KG1 (cell line): ENCODE data around the gene DSN1.
"Not testable (repeated sequence)": the region's sequence is repeated elsewhere in the genome, so short reads cannot be mapped to it uniquely, and the experiment has no call there.

Experiments used
- DNase-seq: peaks from one replicate; lab custom pipeline; 2025; lab: John Stamatoyannopoulos, UW

Gene DSN1, protein sequence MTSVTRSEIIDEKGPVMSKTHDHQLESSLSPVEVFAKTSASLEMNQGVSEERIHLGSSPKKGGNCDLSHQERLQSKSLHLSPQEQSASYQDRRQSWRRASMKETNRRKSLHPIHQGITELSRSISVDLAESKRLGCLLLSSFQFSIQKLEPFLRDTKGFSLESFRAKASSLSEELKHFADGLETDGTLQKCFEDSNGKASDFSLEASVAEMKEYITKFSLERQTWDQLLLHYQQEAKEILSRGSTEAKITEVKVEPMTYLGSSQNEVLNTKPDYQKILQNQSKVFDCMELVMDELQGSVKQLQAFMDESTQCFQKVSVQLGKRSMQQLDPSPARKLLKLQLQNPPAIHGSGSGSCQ

DNA sequence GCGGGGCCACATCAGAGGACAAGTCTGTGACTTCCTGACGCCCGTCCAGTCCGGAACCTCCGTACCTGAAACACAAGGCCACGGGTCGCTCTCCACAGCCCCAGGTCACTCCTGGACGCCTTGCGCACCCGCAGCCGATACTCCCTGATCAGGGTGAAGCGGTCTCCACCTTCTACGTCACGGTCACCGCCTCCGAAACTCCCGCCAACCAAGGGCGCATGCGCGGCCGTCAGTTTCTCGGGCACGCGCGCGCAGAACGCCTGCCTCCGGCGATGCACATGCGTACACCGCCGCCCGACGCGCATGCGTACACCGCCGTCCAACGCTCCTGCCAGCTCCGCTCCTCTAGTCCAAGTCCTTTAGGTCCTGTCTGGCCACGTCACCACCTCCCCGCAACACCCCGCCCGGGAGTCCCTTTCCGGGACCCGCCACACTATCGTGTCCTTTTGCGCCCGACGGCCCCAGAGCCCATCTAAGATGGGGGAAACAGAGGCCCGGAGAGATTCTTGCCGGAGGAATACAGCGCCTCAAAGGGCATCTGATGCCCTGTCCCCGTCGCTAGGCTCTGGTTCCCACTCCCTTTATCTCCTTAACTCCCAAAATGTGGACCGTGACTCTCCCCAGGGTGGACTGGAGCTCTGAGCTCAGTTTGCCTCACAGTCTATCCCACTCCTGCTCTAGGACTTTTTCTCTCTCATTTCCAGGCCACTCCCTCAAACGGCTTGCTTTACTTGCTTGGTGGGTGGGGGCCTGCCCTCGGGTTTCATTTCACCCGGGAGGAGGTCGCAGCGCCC is at the start of gene DSN1:
Gene DSN1, minus strand, starts transcription at position 167 of the 794 bp plus-strand sequence. CDS start 2,305 bp downstream, outside the sequence.
- DNase-seq = peak; percentile 94

DNA sequence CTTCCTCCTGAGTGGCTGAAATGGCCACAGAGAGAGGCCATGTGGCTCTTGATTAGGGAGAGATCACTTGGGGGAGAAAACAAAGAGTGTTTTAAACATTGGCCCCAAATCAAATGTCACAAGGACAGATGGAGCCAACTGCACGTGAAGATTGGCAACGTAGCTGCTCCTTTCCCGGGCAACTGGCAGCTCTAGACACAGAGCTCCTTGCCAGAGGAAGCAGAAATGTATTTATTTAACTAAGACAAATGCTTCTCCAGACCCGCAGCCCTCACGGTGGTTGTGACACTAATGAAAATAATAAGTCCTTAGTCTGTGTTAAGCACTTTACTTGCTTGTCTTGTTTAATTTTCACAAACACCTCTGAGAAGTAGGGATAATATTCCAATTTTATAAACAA is 49.6 kb upstream of the DSN1 start:
- DNase-seq = no peak

DNA sequence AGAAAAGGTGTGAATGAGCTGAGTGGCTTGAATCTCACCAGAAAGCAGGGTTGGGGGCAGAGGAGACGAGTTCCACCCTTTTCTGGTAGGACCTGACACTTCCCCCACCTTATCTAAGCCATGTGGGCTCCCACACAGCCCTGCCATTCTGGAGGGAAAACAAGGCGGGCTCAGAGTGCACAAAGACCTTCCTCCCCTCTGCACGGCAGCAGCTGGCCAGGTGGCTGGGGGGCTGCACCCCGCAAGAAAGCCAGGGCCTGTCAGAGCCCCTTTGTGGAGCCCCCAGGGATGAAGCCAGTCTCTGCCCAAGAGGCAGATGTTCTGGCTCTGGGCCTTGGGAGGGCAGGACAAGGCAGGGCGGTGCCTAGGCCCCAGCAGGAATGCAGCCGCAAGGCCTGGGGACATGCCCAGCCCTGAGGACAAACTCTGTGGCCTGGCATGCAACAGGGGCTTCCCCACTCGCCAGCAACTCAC is 48.4 kb upstream of the DSN1 start:
- no peak for DNase-seq

DNA sequence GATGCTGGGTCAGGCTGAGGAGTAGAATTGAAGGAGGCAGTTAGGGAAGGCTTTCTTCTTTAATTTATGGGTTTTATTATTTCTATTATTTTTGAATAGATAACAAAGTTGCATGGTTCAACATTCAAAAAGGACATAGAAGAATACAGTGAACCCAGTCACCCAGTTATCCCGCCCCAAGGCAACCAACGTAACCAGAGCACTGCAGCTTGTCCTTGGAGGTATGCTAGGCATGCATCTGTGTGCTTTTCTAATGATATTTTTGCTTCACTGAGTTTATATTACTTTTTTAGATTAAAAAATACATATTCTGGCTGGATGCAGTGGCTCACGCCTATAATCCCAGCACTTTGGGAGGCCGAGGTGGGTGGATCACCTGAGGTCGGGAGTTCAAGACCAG is 47.4 kb upstream of the DSN1 start:
- no peak for DNase-seq

DNA sequence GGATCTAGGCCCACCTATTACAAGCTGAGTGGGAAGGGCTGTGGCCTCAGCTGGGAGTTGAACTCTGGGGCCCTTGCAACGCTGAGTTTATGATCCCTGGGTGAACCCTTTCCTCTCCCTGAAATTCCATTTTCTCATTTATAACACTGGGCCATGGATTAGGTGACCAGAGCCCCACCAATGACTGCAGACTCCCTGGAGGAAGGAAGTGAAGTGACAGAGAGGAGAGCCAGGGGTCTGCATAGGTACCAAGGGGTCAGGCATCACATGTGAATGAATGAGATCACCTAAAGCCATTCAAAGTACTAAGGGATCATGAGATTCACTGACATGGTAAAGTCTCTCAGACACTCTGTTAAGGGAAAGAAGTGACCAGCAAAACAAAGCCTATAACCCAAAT is 46.5 kb upstream of the DSN1 start:
- no peak for DNase-seq

DNA sequence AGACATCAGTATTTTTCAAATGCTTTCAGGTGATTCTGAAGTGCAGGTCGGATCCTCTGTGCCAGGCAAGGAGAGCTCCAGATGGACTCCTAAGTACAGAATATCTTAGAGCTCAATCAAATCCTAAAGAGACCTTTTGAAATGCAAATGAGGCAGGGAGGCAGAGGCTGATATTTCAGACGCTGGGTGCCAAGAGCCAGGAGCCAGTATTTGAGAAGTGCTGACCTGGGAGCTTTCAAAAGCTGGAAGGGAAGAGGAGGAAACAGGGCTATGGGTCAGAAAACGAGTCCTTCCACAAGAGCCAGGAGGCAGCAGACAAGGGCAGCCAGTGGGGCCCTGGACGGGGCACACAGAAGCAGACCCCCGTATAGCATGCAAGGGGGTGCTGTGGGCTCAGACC is 46.1 kb upstream of the DSN1 start:
- DNase-seq = no peak

DNA sequence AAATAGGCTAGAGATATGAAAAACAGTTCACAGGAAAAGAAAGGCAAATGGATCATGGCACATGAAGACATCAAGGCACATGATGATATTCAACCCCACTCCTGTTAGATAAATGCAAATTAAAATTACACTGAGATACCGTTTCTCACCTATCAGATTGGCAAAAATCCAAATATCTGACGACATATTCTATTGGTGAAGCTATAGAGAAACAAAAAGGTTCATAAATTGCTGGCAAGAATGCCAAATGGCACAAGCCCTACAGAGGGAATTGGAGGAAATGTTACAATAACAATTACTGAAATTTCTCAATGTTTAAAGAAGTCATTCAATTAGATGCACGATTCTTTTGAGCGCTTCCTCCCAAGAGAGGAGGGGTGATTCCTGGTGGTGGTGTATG is 45.3 kb upstream of the DSN1 start:
- DNase-seq = no peak

DNA sequence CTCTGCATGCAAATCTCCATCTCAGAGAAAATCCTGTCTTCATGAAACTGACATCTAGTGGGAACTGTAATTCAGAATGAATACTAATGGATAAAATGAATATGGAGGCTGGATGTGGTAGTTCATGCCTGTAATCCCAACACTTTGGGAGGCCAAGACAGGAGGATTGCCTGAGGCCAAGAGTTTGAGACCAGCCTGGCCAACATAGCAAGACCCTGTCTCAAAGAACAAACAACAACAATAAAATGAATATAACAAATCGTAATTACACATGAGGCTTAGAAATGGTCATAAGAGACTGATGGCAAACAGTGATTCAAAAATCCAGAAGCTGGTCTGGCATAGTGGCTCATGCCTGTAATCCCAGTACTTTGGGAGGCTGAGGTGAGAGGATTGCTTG is 44.6 kb upstream of the DSN1 start:
- no peak for DNase-seq

DNA sequence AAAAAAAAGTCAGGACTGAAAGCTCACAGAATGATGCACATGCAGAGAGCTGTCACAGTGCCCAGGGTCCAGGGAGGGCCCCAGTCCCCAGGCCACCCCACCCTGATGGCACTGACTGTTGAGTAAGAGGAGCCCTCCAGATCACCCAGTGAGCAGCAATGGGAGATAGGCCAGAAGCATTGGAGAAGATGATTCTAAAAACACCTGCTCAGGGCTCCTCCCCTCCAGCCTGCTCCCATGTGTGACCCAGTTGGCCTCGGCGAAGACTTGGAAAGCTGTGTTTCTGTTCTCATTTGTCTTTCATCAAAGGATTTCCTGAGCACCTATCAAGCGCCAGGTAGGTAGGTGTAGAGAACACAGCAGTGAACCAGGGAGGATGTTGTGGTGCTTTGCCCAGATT is 43.9 kb upstream of the DSN1 start:
- no peak for DNase-seq

DNA sequence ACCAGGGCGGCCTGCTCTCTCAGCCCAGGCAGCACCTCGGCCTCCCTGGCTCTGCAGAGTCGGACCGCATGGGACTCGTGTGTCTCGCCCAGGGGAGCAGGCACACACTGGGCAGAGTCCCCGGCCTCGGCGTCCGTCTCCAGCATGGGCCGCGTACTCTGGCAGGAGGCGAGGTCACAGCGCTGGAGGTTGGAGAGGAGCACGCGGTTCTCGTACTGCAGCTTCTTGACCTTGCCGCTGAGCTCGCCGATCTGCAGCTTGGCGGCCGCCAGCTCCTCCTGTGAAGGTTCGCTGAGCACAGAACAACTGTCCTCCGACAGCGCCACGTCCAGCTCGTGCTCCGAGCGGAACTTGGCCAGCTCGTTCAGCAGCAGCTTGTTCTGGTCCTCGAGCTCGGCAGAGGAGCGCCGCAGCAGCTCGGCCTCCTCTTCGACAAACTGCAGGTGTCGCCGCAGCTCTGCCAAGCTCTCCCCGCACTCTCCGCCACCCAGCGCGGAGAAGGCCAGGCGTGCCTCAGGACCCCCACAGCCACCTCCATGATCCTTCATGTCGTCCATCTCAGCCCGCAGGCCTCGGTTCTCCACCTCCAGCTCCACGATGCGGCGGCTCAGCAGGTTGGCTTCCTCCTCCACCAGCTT is 42.0 kb upstream of the DSN1 start:
- no peak for DNase-seq

DNA sequence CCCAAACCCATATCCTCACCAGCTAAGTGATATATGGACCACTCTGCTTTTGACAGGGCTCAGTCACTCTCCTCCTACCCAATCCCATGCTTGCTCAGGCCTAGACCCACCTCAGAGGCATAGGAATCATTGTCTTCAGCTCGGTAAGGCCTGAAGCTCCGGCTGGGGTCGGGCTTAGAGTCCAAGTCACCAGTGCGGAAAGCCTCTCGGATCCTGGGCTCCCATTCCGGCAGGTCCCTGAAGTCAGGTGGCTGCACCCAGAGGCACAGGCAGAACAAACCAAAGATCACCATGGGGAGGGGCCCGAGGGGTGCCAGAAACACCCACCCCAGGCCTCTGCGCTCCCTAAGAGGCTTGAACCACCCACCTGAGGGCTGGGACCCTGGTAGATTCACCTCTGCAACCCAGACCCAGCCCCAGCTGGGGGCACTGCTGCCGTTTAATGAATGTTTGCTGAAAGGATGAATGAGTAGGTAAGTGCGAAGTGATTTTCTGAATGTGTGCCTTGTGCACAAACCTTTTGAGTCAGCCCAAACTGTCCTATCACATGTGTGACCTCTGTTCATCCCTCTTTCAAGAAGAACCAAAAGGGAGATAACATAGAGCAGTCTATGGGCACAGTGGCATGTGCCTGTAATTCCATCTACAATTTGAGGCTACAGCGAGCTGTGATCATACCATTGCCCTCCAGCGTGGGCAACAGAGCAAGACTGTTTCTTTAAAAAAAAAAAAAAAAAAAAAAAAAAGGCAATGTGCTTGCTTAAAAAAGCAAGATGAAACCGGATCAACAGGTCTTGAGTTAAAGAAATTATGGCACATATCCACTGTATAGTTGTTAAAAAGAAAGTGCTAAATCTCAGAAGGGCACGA is 39.3 kb upstream of the DSN1 start:
- DNase-seq = no peak

DNA sequence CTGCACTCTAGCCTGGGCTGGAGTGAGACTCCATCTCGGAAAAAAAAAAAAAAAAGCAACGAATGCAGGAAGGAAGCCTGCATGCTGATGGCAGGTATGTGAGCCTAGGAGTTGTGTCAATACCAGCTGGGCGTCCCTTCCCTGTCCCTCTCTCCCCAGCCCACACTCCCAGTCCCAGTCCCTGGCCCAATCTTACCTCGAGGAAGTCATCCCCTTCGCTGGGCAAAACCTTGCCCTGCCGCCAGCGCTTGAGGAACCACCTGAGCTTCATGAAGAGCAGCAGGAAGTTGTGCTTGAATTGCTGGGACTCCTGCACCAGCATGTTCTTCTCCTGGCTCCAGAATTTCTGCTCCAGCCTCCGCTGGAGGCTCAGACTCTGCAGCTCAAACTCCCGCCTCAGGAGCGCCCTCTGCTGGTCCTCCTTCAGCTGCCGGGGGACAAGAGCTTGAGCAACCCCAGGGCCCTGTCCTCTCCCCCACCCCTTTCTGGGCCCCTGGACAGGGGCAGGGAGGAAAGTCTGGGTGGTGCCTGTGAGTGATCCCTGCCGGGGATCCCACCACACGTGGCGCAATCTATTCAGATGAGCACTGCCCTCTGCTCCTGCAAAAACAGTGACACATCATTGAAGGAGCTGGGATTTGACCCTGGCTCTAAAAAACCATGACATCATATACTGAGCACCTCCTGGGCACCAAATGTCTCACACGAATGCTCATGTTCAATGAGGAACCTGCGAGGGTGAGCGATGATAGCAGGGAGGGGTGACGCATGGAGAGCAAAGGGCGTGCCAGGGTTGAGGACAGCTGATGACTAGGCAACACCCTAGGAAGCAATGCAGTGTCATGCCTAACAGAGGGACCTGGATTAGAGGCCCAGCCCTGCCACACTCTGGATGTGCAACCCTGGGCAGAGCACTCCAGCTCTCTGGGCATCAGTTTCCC is 35.0 kb upstream of the DSN1 start:
- peak; percentile 18 for DNase-seq

DNA sequence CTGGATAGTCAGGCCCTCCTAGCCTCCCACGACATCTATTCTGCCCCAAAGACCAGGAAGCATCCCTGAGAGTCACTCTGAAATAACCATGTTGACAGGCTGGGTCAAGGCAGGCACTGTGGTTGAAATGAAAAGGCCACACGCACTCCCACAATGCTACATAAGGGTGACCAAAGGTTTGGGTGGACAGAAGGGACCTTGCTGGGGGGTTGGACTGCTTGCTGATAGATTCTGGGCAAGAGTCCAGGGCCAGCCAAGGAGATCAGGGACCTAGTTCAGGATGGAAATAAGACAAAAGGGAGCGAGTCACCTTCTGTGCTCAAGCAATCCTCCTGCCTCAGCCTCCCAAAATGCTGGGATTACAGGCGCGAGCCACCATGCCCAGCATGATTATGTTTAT is 32.5 kb upstream of the DSN1 start:
- DNase-seq = no peak

DNA sequence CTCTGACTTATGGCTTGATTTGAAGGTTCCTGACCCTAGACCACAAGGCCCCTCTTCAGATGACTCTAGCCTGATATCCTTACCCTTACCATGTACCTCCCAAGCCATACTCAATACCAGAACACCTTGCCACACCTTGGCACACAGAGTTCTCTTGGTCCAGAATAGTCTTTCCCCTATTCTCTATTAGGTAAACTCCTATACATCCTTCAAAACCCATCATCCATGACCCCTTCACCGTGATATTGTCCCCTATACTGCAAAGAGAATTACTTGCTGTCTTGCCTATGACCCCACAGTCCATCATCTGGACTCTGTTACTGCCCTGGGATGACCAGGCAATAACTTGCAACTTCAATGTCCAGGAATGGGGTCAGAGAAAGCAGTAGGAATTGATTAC is 31.8 kb upstream of the DSN1 start:
- DNase-seq = no peak

DNA sequence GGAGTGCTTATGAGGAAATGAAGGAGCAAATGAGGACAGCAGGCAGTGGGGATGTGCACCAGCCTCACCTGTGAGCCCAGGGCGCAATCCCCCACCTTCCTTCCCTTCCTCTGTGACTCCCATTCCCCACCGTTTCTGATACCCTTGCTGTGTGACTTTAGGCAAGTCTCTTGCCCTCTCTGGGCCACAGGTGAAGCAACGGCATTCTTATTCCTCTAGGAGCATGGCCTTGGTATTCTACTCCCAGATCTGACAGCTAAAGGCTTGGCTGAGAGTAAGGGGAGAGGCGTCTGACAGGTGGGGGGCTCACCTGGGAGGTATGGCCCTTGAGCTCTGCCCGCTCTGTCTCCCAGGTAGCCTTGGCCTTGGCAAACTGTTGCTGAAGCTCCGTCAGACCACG is 30.9 kb upstream of the DSN1 start:
- DNase-seq = no peak

DNA sequence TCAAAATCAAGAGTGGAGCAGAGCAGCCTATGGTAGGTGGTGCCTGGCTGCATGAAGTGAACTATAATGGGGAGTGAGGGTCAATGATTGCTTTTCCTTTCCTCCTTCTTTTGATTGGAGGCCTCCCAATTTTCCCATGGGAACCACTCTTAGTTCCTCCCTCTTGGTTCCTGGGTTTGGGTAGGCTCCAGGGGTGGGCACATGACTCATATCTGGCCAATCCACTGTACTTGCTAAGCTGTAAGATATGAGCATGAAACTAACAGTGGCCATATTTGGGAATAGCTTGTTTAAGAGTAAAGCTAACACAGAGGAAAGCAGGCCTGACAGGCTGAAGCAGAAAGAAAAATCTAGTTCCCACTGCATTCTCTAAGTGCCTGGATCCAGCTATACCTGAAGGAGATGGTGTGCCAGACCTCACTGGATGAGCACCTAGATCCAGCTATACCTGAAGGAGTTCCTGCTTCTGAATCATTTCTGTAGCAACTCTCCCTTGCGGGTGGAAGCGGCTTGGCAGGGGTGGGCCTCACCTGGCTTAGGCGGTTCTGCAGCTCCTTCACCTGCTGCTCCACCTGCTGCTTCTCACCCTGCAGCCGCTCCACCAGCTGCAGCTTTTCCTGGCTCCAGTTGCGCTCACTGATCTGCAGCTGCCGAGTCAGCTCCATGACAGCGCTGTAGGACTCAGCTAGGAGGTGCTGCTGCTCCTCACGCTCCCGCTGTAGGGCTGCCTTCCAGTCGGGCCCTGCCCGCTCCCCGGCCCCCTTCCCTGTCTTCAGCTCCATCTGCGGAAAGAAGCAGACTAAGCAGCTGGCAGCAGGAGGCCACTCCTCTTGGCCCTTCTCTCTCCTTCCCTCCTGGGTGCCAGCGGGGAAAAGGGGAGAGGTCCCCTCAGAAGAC is 29.0 kb upstream of the DSN1 start:
- DNase-seq = no peak

DNA sequence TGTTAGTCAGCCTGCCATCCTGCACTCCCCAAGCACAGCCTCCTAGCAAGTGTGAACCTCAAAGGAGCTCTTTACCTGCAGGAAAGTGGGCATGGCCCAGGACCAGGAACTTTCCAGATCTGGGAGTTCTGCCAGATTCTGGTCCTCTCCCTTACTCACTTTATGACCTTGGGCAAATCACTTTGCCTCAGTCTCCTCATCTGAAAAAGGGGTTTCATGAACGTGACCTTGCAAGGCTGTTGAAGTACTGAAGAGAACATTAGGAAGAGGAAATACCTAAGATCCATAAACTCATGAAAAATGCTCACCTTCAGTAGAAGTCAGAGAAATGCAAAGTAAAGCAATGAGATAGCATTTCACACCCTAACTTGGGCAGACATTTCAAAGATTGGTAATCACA is 26.8 kb upstream of the DSN1 start:
- no peak for DNase-seq

DNA sequence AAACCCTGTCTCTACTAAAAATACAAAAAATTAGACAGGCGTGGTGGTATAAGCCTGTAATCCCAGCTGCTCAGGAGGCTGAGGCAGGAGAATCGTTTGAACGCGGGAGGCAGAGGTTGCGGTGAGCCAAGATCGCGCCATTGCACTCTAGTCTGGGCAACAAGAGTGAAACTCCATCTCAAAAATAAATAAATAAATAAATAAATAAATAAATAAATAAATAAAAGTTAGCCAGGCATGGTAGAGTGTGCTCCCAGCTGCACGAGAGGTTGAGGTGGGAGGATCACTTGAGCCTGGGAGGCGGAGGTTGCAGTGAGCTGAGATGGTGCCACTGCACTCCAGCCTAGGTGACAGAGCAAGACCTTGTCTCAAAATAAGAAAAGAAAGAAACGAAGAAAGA is 25.8 kb upstream of the DSN1 start:
- not testable (repeated sequence) for DNase-seq

DNA sequence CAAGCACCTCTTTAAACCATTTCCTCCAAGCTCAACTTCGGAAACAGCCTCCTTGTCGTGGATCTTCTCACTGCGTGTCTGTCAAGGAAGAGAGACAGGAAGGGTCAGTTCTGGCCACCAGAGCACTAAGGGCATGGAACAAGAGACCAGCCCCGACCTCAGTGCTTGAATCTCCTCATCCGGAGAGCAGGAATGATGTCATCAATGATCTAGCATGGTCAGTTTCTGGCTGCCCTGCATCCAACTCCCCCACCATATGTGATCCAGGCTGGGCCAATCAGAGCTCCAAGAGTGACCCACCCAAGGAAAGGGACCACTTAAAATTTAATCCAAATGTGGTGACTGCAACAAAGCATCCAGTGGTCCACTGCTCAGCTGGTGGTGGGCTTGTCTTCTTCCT is 23.3 kb upstream of the DSN1 start:
- no peak for DNase-seq

DNA sequence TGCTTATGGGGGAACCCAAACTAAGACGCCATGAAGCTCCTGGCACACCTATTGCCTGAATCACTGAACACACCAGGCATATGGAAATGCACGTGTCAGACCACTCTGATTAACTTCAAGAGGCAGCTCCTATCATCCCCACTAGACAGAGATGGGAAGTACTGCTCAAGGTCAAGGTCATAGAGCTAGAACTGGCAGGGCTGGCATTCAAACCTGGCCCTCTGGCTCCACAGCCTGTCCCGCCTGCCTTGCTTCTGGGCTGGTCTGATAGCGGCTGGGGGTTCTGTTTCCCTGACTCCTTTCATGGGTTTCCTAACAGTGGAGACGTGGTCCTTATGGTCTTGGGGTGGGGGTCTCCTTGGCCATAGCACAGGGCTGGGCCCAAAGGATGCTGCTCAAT is 22.6 kb upstream of the DSN1 start:
- DNase-seq = no peak
